HepG2 (cell line): ENCODE data around the gene ALS2CL. TPM values are rescaled to one million over a fixed set of nuclear protein-coding genes. Genes with fewer than 3 reads are reported as not detected.

ENCODE experiments used
- ATAC-seq: fragments of 200-7000 bp; cut with Tn5 transposase; 3 replicates; pipeline ENCODE4 v1.9.1; 2020; ENCODE audit warnings: mild to moderate bottlenecking, moderate library complexity
- BruUV-seq: library from RNA; stranded (reverse); fragments of 400-500 nt; replicated peaks from 2 replicates; lab custom pipeline; 2021; lab: Mats Ljungman, UMichigan
- CTCF ChIA-PET: fragments of 300-600 bp; formaldehyde crosslinking; extraction: SDS; loops from one replicate; lab custom pipeline; 2021; ENCODE audit warnings: low total read pairs, inconsistent platforms, low intra/inter-chr PET ratio; lab: Yijun Ruan, JAX
- POLR2A ChIA-PET: fragments of 350-600 bp; sonication (Branson Sonifier 250); formaldehyde crosslinking; loops from one replicate; lab custom pipeline; 2020; ENCODE audit warnings: antibody characterized with exemption, inconsistent platforms; lab: Yijun Ruan, JAX
- DNase-seq: peaks from one replicate; pipeline ENCODE4 v3.0.0-alpha.2; 2015; ENCODE audit warnings: low spot score
- FAIRE-seq: peaks from 3 replicates; lab custom pipeline; 2011; peaks lifted over from hg19 to GRCh38; lab: Jason Lieb, UNC
- H2AFZ ChIP-seq: one replicate; pipeline ENCODE4 v1.6.1; 2011; ENCODE audit warnings: low read length, inconsistent platforms
- H3K27ac ChIP-seq: fragments of 300-600 bp; 3 replicates; pipeline ENCODE4 v1.8.0; 2011; ENCODE audit warnings: mixed run types, mild to moderate bottlenecking, mixed read lengths, low read length, inconsistent platforms; ENCODE audit not compliant: insufficient read depth; ENCODE audit errors: extremely low read length
- H3K27me3 ChIP-seq, 2 experiments: fragments of 200-600 bp in 1 of 2; 2 replicates in 1 of 2; 3 replicates in 1 of 2; pipeline versions ENCODE4 v1.6.0 to v1.8.0; 2011; ENCODE audit warnings: low read length in 2 of 2, mild to moderate bottlenecking in 2 of 2, moderate library complexity in 2 of 2, inconsistent platforms in 1 of 2; ENCODE audit not compliant: insufficient read depth in 2 of 2, control insufficient read depth in 1 of 2
- H3K36me3 ChIP-seq, 2 experiments: fragments of 200-600 bp in 1 of 2; replicated peaks in 1 of 2; 2 replicates in 1 of 2; 3 replicates in 1 of 2; pipeline versions ENCODE4 v1.5.1 to v1.8.0; 2011; ENCODE audit warnings: low read length in 2 of 2, inconsistent platforms in 1 of 2; ENCODE audit not compliant: insufficient read depth in 2 of 2, control insufficient read depth in 1 of 2
- H3K4me1 ChIP-seq: 2 replicates; pipeline ENCODE4 v1.5.1; 2012; ENCODE audit warnings: low read length, inconsistent platforms; ENCODE audit not compliant: insufficient read depth
- H3K4me2 ChIP-seq: 2 replicates; pipeline ENCODE4 v1.6.0; 2011; ENCODE audit warnings: low read depth, low read length, inconsistent platforms
- H3K4me3 ChIP-seq, 3 experiments: fragments of 200-600 bp in 1 of 3; sonication (generic), shearing (Covaris generic) in 1 of 3; replicated peaks in 1 of 3; 2 replicates each; pipeline ENCODE4 v1.5.1; 2011 to 2016; ENCODE audit warnings: low read length in 3 of 3, inconsistent platforms in 2 of 3, low read depth in 2 of 3, mild to moderate bottlenecking in 2 of 3, control low read depth in 1 of 3, mixed read lengths in 1 of 3; ENCODE audit not compliant: insufficient read depth in 1 of 3
- H3K79me2 ChIP-seq: one replicate; pipeline ENCODE4 v1.6.1; 2011; ENCODE audit warnings: low read length, inconsistent platforms; ENCODE audit not compliant: insufficient read depth
- H3K9ac ChIP-seq: 2 replicates; pipeline ENCODE4 v1.6.0; 2011; ENCODE audit warnings: mild to moderate bottlenecking, low read depth, low read length, inconsistent platforms; ENCODE audit not compliant: insufficient read depth
- H3K9me3 ChIP-seq: 2 replicates; pipeline ENCODE4 v1.5.1; 2012; ENCODE audit warnings: mild to moderate bottlenecking, low read length
- H4K20me1 ChIP-seq: 2 replicates; pipeline ENCODE4 v1.6.0; 2011; ENCODE audit warnings: inconsistent platforms, mild to moderate bottlenecking, low read length, moderate library complexity; ENCODE audit not compliant: insufficient read depth
- ARHGAP35 ChIP-seq: sonication (generic); formaldehyde crosslinking; IDR thresholded peaks from 2 replicates; pipeline ENCODE4 v1.9.0; 2022; ENCODE audit warnings: mild to moderate bottlenecking, inconsistent platforms, moderate library complexity, missing genetic modification reagents, borderline replicate concordance
- BORCS8-MEF2B ChIP-seq: sonication (generic); formaldehyde crosslinking; IDR thresholded peaks from 2 replicates; pipeline ENCODE4 v1.8.0; 2022; ENCODE audit warnings: mild to moderate bottlenecking, missing genetic modification reagents
- CTCF ChIP-seq: sonication (generic); formaldehyde crosslinking; IDR thresholded peaks from 2 replicates; pipeline ENCODE4 v1.5.0; 2020; ENCODE audit warnings: mild to moderate bottlenecking, missing genetic modification reagents, moderate library complexity
- ISX ChIP-seq: sonication (generic); formaldehyde crosslinking; conservative IDR thresholded peaks from 2 replicates; pipeline ENCODE4 v1.5.0; 2020; ENCODE audit warnings: missing genetic modification reagents
- KAT2B ChIP-seq: fragments of 150-350 bp; IDR thresholded peaks from 2 replicates; pipeline ENCODE4 v1.6.1; 2014; ENCODE audit warnings: low read depth, low read length, borderline replicate concordance
- KDM2A ChIP-seq: sonication (generic); formaldehyde crosslinking; IDR thresholded peaks from 2 replicates; pipeline ENCODE4 v1.4.0; 2020; ENCODE audit warnings: low read depth, missing genetic modification reagents, borderline replicate concordance
- MYNN ChIP-seq: sonication (generic); formaldehyde crosslinking; IDR thresholded peaks from 2 replicates; pipeline ENCODE4 v1.4.0; 2020; ENCODE audit warnings: mild to moderate bottlenecking, low read depth, missing genetic modification reagents
- NFE2L2 ChIP-seq: fragments of 150-350 bp; IDR thresholded peaks from 2 replicates; pipeline ENCODE4 v1.6.1; 2014; ENCODE audit warnings: low read length
- SMAD9 ChIP-seq: sonication (generic); formaldehyde crosslinking; IDR thresholded peaks from 2 replicates; pipeline ENCODE4 v1.5.1; 2020; ENCODE audit warnings: mild to moderate bottlenecking, missing genetic modification reagents
- STAG1 ChIP-seq: sonication (generic); formaldehyde crosslinking; IDR thresholded peaks from 2 replicates; pipeline ENCODE4 v1.4.0; 2020; ENCODE audit warnings: missing genetic modification reagents
- TFE3 ChIP-seq: IDR thresholded peaks from 2 replicates; pipeline ENCODE4 v1.6.1; 2016
- TMF1 ChIP-seq: sonication (generic); formaldehyde crosslinking; IDR thresholded peaks from 2 replicates; pipeline ENCODE4 v1.8.1; 2022; ENCODE audit warnings: low read depth, missing genetic modification reagents
- ZFP36 ChIP-seq: fragments of 150-350 bp; IDR thresholded peaks from 2 replicates; pipeline ENCODE4 v1.6.1; 2018; ENCODE audit warnings: borderline replicate concordance, low read length, low read depth; ENCODE audit not compliant: partially characterized antibody
- ZNF317 ChIP-seq: sonication (generic); formaldehyde crosslinking; IDR thresholded peaks from 2 replicates; pipeline ENCODE4 v1.5.0; 2020; ENCODE audit warnings: mild to moderate bottlenecking, missing genetic modification reagents
- ZNF552 ChIP-seq: sonication (generic); formaldehyde crosslinking; IDR thresholded peaks from 2 replicates; pipeline ENCODE4 v1.9.0; 2022; ENCODE audit warnings: missing genetic modification reagents, mild to moderate bottlenecking, borderline replicate concordance
- ZNF768 ChIP-seq: sonication (generic); formaldehyde crosslinking; IDR thresholded peaks from 2 replicates; pipeline ENCODE4 v1.4.0; 2020; ENCODE audit warnings: missing genetic modification reagents
- ZNF772 ChIP-seq: sonication (generic); formaldehyde crosslinking; IDR thresholded peaks from 2 replicates; pipeline ENCODE4 v1.5.0; 2020; ENCODE audit warnings: mild to moderate bottlenecking, missing genetic modification reagents
- ZNF781 ChIP-seq: sonication (generic); formaldehyde crosslinking; IDR thresholded peaks from 2 replicates; pipeline ENCODE4 v1.5.1; 2020; ENCODE audit warnings: borderline replicate concordance, mild to moderate bottlenecking, missing genetic modification reagents; ENCODE audit errors: not compliant biosample characterization
- ZNF792 ChIP-seq: IDR thresholded peaks from 2 replicates; pipeline ENCODE4 v1.6.1; 2016
- WGBS: methylation state at CpG from one replicate; pipeline ENCODE4 v1.1.6; 2017; ENCODE audit warnings: low lambda C conversion rate; 5-methylcytosine and 5-hydroxymethylcytosine counted together
- in situ Hi-C: cut with HindIII; loops from 2 replicates; pipeline ENCODE4 v1.10.0; 2017; ENCODE audit warnings: low pct_unique_long_range_greater_than_20kb; ENCODE audit not compliant: extremely low pct_ligation_motif_present
- intact Hi-C: fragments of 100-400 bp; cut with micrococcal nuclease; formaldehyde crosslinking; loops from one replicate; pipeline ENCODE4 v1.10.0; 2022; ENCODE audit not compliant: unreplicated experiment
- polyA plus RNA-seq, 8 experiments: library from polyadenylated mRNA; depleted of rRNA in 3 of 8; stranded (reverse) in 7 of 8; unstranded in 1 of 8; fragments of >200 nt; fragmentation: Illumina TruSeq in 4 of 8; extraction: Trizol in 4 of 8; gene quantifications; 2 replicates each; pipeline versions ENCODE4 v1.2.1 to v1.2.3, GENCODE V29; 2011 to 2016; ENCODE audit warnings: low read depth in 4 of 8, missing spikeins in 1 of 8, mixed read lengths in 1 of 8; ENCODE audit not compliant: insufficient read depth in 1 of 8
- total RNA-seq, 5 experiments: library from RNA; depleted of rRNA; stranded (reverse); fragments of >200 nt; fragmentation: Illumina TruSeq; extraction: Trizol; gene quantifications; 2 replicates each; pipeline ENCODE4 v1.2.3, GENCODE V29; 2016; ENCODE audit warnings: low read depth in 1 of 5

The ALS2CL gene
- total and polyA plus RNA-seq, 2 of the 13 experiments (the other 11 are each of a cell fraction or from before 2014, with no cell fraction given), result not detected

GRCh38 chr3:46695177-46695961 lies 1.9 kb upstream of the ALS2CL start:
- FAIRE-seq, result no peak
- in situ Hi-C loops (no loop called here), intact Hi-C loops (no loop called here)
- Histone ChIP-seq H2AFZ (no peak overlapping the region), H3K79me2 (no peaks in the 10 kb centered on the region), H4K20me1 (no peaks in the 10 kb centered on the region), H3K4me2 (no peak overlapping the region), H3K9me3 (no peaks in the 10 kb centered on the region)
- ChIA-PET CTCF (interaction anchor here (1.4 kb wide), 1 partner anchor 207 kb away, joined by 5 read pairs; no protein-coding TSS in a partner anchor), POLR2A (no interaction called here)
- WGBS, result 8% methylated on average over 5 of the region's 11 CpGs
- BruUV-seq, result no TSS peak
- ATAC-seq, result peak; percentile 75
- TF ChIP-seq KDM2A (CRISPR knock-in tag), result no peak
- no peak for TF ChIP-seq BORCS8-MEF2B (CRISPR knock-in tag)
- no peak for TF ChIP-seq ISX (CRISPR knock-in tag)
- no peak for TF ChIP-seq ARHGAP35
- peak; percentile 71 for TF ChIP-seq ZNF768 (CRISPR knock-in tag)
- no peak for TF ChIP-seq ZNF772 (CRISPR knock-in tag)
- TF ChIP-seq ZNF792 (CRISPR knock-in tag), result no peak
- TF ChIP-seq MYNN (CRISPR knock-in tag), result no peak
- TF ChIP-seq STAG1 (CRISPR knock-in tag), result peak; percentile 16; the same call in 1 of the 2 replicates
- TF ChIP-seq NFE2L2, result no peak
- 0 out of 2 replicates have a peak, but pooled peaks have one; percentile 19 for TF ChIP-seq CTCF (CRISPR knock-in tag)
- TF ChIP-seq ZNF781 (CRISPR knock-in tag), result no peak
- TF ChIP-seq ZNF317 (CRISPR knock-in tag), result no peak
- no peak for TF ChIP-seq TFE3 (CRISPR knock-in tag)
- no peak for TF ChIP-seq ZFP36
- TF ChIP-seq KAT2B, result no peak
- no peak for TF ChIP-seq ZNF552
- TF ChIP-seq SMAD9 (CRISPR knock-in tag), result no peak
- no peak for TF ChIP-seq TMF1 (CRISPR knock-in tag)
- TF ChIP-seq, all 625 proteins: peak for 3
- no peaks in the 10 kb centered on the region for H3K36me3 ChIP-seq
- H3K4me3 ChIP-seq, result no peak overlapping the region
- DNase-seq, result no peak
- H3K4me1 ChIP-seq, result no peaks in the 10 kb centered on the region
- H3K27ac ChIP-seq, result no peak overlapping the region
- H3K27me3 ChIP-seq, result peaks cover 0 to 10% of the 10 kb centered on the region in 2 experiments; a peak in 2 of 5 replicates
- no peak overlapping the region for H3K9ac ChIP-seq
